Endothelial cell of umbilical vein (primary cell): ENCODE results near the gene MBOAT1. TPM values are rescaled to one million over a fixed set of nuclear protein-coding genes. Genes with fewer than 3 reads are reported as not detected.

Experiments used
- BruUV-seq: library from RNA; stranded (reverse); fragments of 400-500 nt; replicated peaks from 2 replicates; lab custom pipeline; 2021; lab: Mats Ljungman, UMichigan
- CTCF ChIA-PET: fragments of 300-600, 350-600 bp; sonication (Branson Sonifier 250); formaldehyde crosslinking; loops from one replicate; lab custom pipeline; 2021; ENCODE audit warnings: antibody characterized with exemption, inconsistent platforms; lab: Charles Lee
- POLR2A ChIA-PET: fragments of 300-600, 350-600 bp; sonication (Branson Sonifier 250); formaldehyde crosslinking; loops from one replicate; lab custom pipeline; 2021; ENCODE audit warnings: antibody characterized with exemption, inconsistent platforms; lab: Charles Lee
- DNase-seq: peaks from one replicate; pipeline ENCODE4 v3.0.0-alpha.2; 2011; ENCODE audit warnings: low read depth, low spot score
- FAIRE-seq: peaks from 2 replicates; lab custom pipeline; 2011; peaks lifted over from hg19 to GRCh38; lab: Jason Lieb, UNC
- H2AFZ ChIP-seq: 2 replicates; pipeline ENCODE4 v1.6.0; 2012; ENCODE audit warnings: low read depth, low read length, control low read depth, inconsistent platforms
- H3K27ac ChIP-seq: 2 replicates; pipeline ENCODE4 v1.5.1; 2011; ENCODE audit warnings: low read depth, mild to moderate bottlenecking, control low read depth, low read length, moderate library complexity; ENCODE audit not compliant: insufficient read depth
- H3K27me3 ChIP-seq, 2 experiments: 2 replicates each; pipeline versions ENCODE4 v1.6.0 to v1.6.1; 2011; ENCODE audit warnings: low read length in 2 of 2, mixed read lengths in 1 of 2; ENCODE audit not compliant: control insufficient read depth in 2 of 2, insufficient read depth in 2 of 2
- H3K36me3 ChIP-seq, 2 experiments: 2 replicates in 1 of 2; 3 replicates in 1 of 2; pipeline ENCODE4 v1.5.1; 2011; ENCODE audit warnings: low read length in 2 of 2, mild to moderate bottlenecking in 1 of 2, moderate library complexity in 1 of 2; ENCODE audit not compliant: control insufficient read depth in 2 of 2, insufficient read depth in 2 of 2; ENCODE audit errors: extremely low read depth in 1 of 2
- H3K4me1 ChIP-seq: 3 replicates; pipeline ENCODE4 v1.5.1; 2011; ENCODE audit warnings: mild to moderate bottlenecking, low read length; ENCODE audit not compliant: control insufficient read depth, insufficient read depth; ENCODE audit errors: extremely low read depth
- H3K4me2 ChIP-seq: 2 replicates; pipeline ENCODE4 v1.6.1; 2011; ENCODE audit warnings: low read length, control low read depth, mixed read lengths; ENCODE audit not compliant: insufficient read depth
- H3K4me3 ChIP-seq, 3 experiments: fragments of 200-600 bp in 1 of 3; sonication (generic), shearing (Covaris generic) in 1 of 3; replicated peaks in 1 of 3; 2 replicates each; pipeline ENCODE4 v1.5.1; 2011 to 2016; ENCODE audit warnings: control low read depth in 3 of 3, low read length in 3 of 3, mild to moderate bottlenecking in 2 of 3, inconsistent platforms in 1 of 3, low read depth in 1 of 3, moderate library complexity in 1 of 3; ENCODE audit not compliant: insufficient read depth in 1 of 3
- H3K79me2 ChIP-seq: 2 replicates; pipeline ENCODE4 v1.6.0; 2012; ENCODE audit warnings: low read length, inconsistent platforms; ENCODE audit not compliant: control insufficient read depth, insufficient read depth
- H3K9ac ChIP-seq: replicated peaks from 2 replicates; pipeline ENCODE3; 2011; ENCODE audit warnings: low read length, control low read depth; ENCODE audit not compliant: insufficient read depth; ENCODE audit errors: extremely low read depth
- H3K9me1 ChIP-seq: replicated peaks from 3 replicates; pipeline ENCODE4 v1.6.0; 2011; ENCODE audit warnings: mild to moderate bottlenecking, low read length; ENCODE audit not compliant: control insufficient read depth, insufficient read depth; ENCODE audit errors: extremely low read depth
- H3K9me3 ChIP-seq: replicated peaks from 2 replicates; pipeline ENCODE4 v1.5.1; 2012; ENCODE audit warnings: low read length, inconsistent platforms; ENCODE audit not compliant: control insufficient read depth, insufficient read depth
- H4K20me1 ChIP-seq: replicated peaks from 2 replicates; pipeline ENCODE3; 2011; ENCODE audit warnings: mild to moderate bottlenecking, low read length; ENCODE audit not compliant: control insufficient read depth, insufficient read depth; ENCODE audit errors: extremely low read depth
- CTCF ChIP-seq, 2 donors: IDR thresholded peaks; 1 replicate in 1 of 2; 2 replicates in 1 of 2; pipeline ENCODE4 v1.5.1; 2011; ENCODE audit warnings: low read length in 2 of 2, mild to moderate bottlenecking in 2 of 2, moderate library complexity in 2 of 2, control low read depth in 1 of 2, inconsistent platforms in 1 of 2, low read depth in 1 of 2; ENCODE audit not compliant: insufficient read depth in 1 of 2; ENCODE audit errors: extremely low read depth in 1 of 2
- EZH2 ChIP-seq: IDR thresholded peaks from 2 replicates; pipeline ENCODE4 v1.6.1; 2012; ENCODE audit warnings: borderline replicate concordance, low read depth, mild to moderate bottlenecking, moderate library complexity, low read length, inconsistent platforms; ENCODE audit not compliant: severe bottlenecking
- FOS ChIP-seq: IDR thresholded peaks from 2 replicates; pipeline ENCODE4 v1.6.1; 2011; ENCODE audit warnings: mild to moderate bottlenecking, low read length, moderate library complexity, borderline replicate concordance; ENCODE audit not compliant: insufficient read depth
- GATA2 ChIP-seq: IDR thresholded peaks from 2 replicates; pipeline ENCODE4 v1.7.0; 2011; ENCODE audit warnings: low read depth, mild to moderate bottlenecking, moderate library complexity, mixed read lengths, low read length; ENCODE audit not compliant: insufficient read length, insufficient read depth
- JUN ChIP-seq: IDR thresholded peaks from 2 replicates; pipeline ENCODE4 v1.6.1; 2011; ENCODE audit warnings: borderline replicate concordance, low read depth; ENCODE audit not compliant: insufficient read length, insufficient read depth
- MAX ChIP-seq: IDR thresholded peaks from 2 replicates; pipeline ENCODE4 v1.6.1; 2011; ENCODE audit not compliant: insufficient read depth, insufficient read length
- MYC ChIP-seq: IDR thresholded peaks from one replicate; pipeline ENCODE4 v1.6.1; 2011; ENCODE audit warnings: mild to moderate bottlenecking, low read depth, low read length
- POLR2A ChIP-seq: IDR thresholded peaks from 2 replicates; pipeline ENCODE4 v1.6.1; 2012; ENCODE audit warnings: low read depth, mild to moderate bottlenecking, control low read depth, low read length
- POLR2AphosphoS5 ChIP-seq: IDR thresholded peaks from 2 replicates; pipeline ENCODE4 v1.6.1; 2012; ENCODE audit warnings: low read depth, mild to moderate bottlenecking, control low read depth, low read length, moderate library complexity; ENCODE audit not compliant: insufficient read depth
- dilution Hi-C: fragments of 300-500 bp; cut with MboI; formaldehyde crosslinking; loops from one replicate; pipeline ENCODE4 v1.15.0; 2019; ENCODE audit warnings: low sequenced_read_pairs; ENCODE audit not compliant: extremely low pct_ligation_motif_present
- intact Hi-C: fragments of 100-400 bp; cut with micrococcal nuclease; formaldehyde crosslinking; loops from one replicate; pipeline ENCODE4 v1.10.0; 2022
- polyA plus RNA-seq, 4 experiments: library from polyadenylated mRNA; depleted of rRNA in 3 of 4; stranded (reverse) in 3 of 4; unstranded in 1 of 4; fragments of >200 nt; gene quantifications; 2 replicates each; pipeline versions ENCODE4 v1.2.1 to v1.2.3, GENCODE V29; 2011 to 2012; ENCODE audit warnings: missing spikeins in 1 of 4
- total RNA-seq: library from RNA; stranded (reverse); gene quantifications from 2 replicates; pipeline ENCODE4 v1.2.3, GENCODE V29; 2021

Gene MBOAT1
- total and polyA plus RNA-seq, 2 donors (not counting 3 experiments of a cell fraction or from before 2014, with no cell fraction given), result 2.1 to 5.4 TPM

GRCh38 chr6:20217324-20217855, 5.1 kb upstream of the MBOAT1 start:
- dilution Hi-C loops (no loop called here), intact Hi-C loops (no loop called here)
- Histone ChIP-seq H3K9me3 (no peaks in the 10 kb centered on the region), H3K4me3 (no peak overlapping the region), H3K36me3 (no peaks in the 10 kb centered on the region), H2AFZ (no peak overlapping the region), H3K4me2 (no peak overlapping the region), H3K79me2 (no peaks in the 10 kb centered on the region), H4K20me1 (no peaks in the 10 kb centered on the region), H3K27me3 (no peaks in the 10 kb centered on the region), H3K4me1 (peaks cover 8% of the 10 kb centered on the region), H3K9me1 (no peaks in the 10 kb centered on the region), H3K9ac (no peak overlapping the region), H3K27ac (no peak overlapping the region)
- BruUV-seq, result no TSS peak
- DNase-seq, result no peak
- FAIRE-seq, result no peak
- ChIA-PET POLR2A (no interaction called here), CTCF (interaction anchor here (1.4 kb wide), 1 partner anchor 11 kb away, joined by 3 read pairs; no protein-coding TSS in a partner anchor)
- no peak for TF ChIP-seq POLR2A
- TF ChIP-seq FOS, result no peak
- TF ChIP-seq GATA2, result no peak
- TF ChIP-seq EZH2, result no peak
- TF ChIP-seq POLR2AphosphoS5, result no peak
- TF ChIP-seq CTCF (IDR thresholded peaks at IDR 0.05; ENCODE audit: extremely low read depth in 1 of 2, insufficient read depth in 1 of 2, low read depth in 1 of 2, low read length in 2 of 2), result no peak
- TF ChIP-seq MYC, result no peak
- no peak for TF ChIP-seq JUN
- no peak for TF ChIP-seq MAX
